Panc1 (cell line): ENCODE measurements around the gene RBM44. TPM values are rescaled to one million over a fixed set of nuclear protein-coding genes. Genes with fewer than 3 reads are reported as not detected.

Source experiments
- ATAC-seq: fragments of 200-7000 bp; cut with Tn5 transposase; 2 replicates; pipeline ENCODE4 v1.9.1; 2020; ENCODE audit warnings: mild to moderate bottlenecking, moderate library complexity
- BruUV-seq: library from RNA; stranded (reverse); fragments of 400-500 nt; replicated peaks from 2 replicates; lab custom pipeline; 2021; lab: Mats Ljungman, UMichigan
- CTCF ChIA-PET: fragments of 300-600 bp; sonication (Branson Sonifier 250); formaldehyde crosslinking; loops from one replicate; lab custom pipeline; 2022; ENCODE audit warnings: antibody characterized with exemption; lab: Charles Lee
- POLR2A ChIA-PET: fragments of 300-600 bp; sonication (Branson Sonifier 250); formaldehyde crosslinking; loops from one replicate; lab custom pipeline; 2022; ENCODE audit warnings: antibody characterized with exemption; lab: Charles Lee
- DNase-seq: peaks from one replicate; pipeline ENCODE4 v3.0.0-alpha.2; 2010; ENCODE audit warnings: low read depth, low spot score
- H3K27ac ChIP-seq: 2 replicates; pipeline ENCODE4 v1.5.1; 2011; ENCODE audit warnings: mild to moderate bottlenecking, low read length, inconsistent platforms
- H3K27me3 ChIP-seq: fragments of 200-500 bp; sonication (Bioruptor generic); 2 replicates; pipeline ENCODE4 v1.6.0; 2014; ENCODE audit warnings: low read length, inconsistent platforms; ENCODE audit not compliant: control insufficient read depth, insufficient read depth
- H3K36me3 ChIP-seq: fragments of 200-500 bp; sonication (Bioruptor generic); 2 replicates; pipeline ENCODE4 v1.5.1; 2014; ENCODE audit warnings: inconsistent platforms, mild to moderate bottlenecking, low read length, moderate library complexity; ENCODE audit not compliant: control insufficient read depth, insufficient read depth
- H3K4me1 ChIP-seq: 2 replicates; pipeline ENCODE4 v1.5.1; 2011; ENCODE audit warnings: inconsistent platforms, mild to moderate bottlenecking, low read length, moderate library complexity; ENCODE audit not compliant: control insufficient read depth, insufficient read depth
- H3K4me3 ChIP-seq, 2 experiments: 2 replicates each; pipeline ENCODE4 v1.5.1; 2011 to 2012; ENCODE audit warnings: low read depth in 2 of 2, low read length in 2 of 2, mild to moderate bottlenecking in 2 of 2, inconsistent platforms in 1 of 2, moderate library complexity in 1 of 2
- H3K9me3 ChIP-seq: fragments of 200-500 bp; sonication (Bioruptor generic); 2 replicates; pipeline ENCODE4 v1.5.1; 2014; ENCODE audit warnings: low read depth, mild to moderate bottlenecking, inconsistent platforms, low read length, moderate library complexity; ENCODE audit not compliant: control insufficient read depth, insufficient read depth
- POLR2AphosphoS5 ChIP-seq: IDR thresholded peaks from 2 replicates; pipeline ENCODE4 v1.6.1; 2012; ENCODE audit warnings: mild to moderate bottlenecking, low read depth, low read length, moderate library complexity
- REST ChIP-seq, 2 experiments: IDR thresholded peaks; 2 replicates each; pipeline ENCODE4 v1.6.1; 2011 to 2012; ENCODE audit warnings: low read depth in 2 of 2, control low read depth in 1 of 2, low read length in 1 of 2, mild to moderate bottlenecking in 1 of 2, moderate library complexity in 1 of 2; ENCODE audit not compliant: insufficient read depth in 1 of 2
- SIN3A ChIP-seq: IDR thresholded peaks from 2 replicates; pipeline ENCODE4 v1.6.1; 2012; ENCODE audit warnings: low read depth, mild to moderate bottlenecking, low read length, moderate library complexity, borderline replicate concordance; ENCODE audit not compliant: insufficient read depth
- TCF7L2 ChIP-seq: IDR thresholded peaks from 2 replicates; pipeline ENCODE4 v1.6.1; 2011; ENCODE audit warnings: mild to moderate bottlenecking, low read depth, low read length, inconsistent platforms
- in situ Hi-C: cut with HindIII; loops from 2 replicates; pipeline ENCODE4 v1.10.0; 2016; ENCODE audit warnings: low sequenced_read_pairs, low pct_unique_long_range_greater_than_20kb
- intact Hi-C: fragments of 100-400 bp; cut with micrococcal nuclease; formaldehyde crosslinking; loops from one replicate; pipeline ENCODE4 v1.10.0; 2022; ENCODE audit not compliant: unreplicated experiment
- total RNA-seq: library from RNA; stranded (reverse); gene quantifications from one replicate; pipeline ENCODE4 v1.2.1, GENCODE V29; 2021; ENCODE audit not compliant: unreplicated experiment
- TF ChIP-seq, protein P1 (sequence below): fragments of 450-650 bp; IDR thresholded peaks from 2 replicates; pipeline ENCODE4 v1.5.1; 2017; ENCODE audit warnings: mild to moderate bottlenecking

Gene RBM44
- total RNA-seq, 1 experiment from 2014 or later: 0.90 TPM

- H3K4me1 ChIP-seq: no peaks in the 10 kb centered on the region
These were observed 87.5 kb downstream of the RBM44 start for GRCh38 chr2:237885931-237886684.

DNA sequence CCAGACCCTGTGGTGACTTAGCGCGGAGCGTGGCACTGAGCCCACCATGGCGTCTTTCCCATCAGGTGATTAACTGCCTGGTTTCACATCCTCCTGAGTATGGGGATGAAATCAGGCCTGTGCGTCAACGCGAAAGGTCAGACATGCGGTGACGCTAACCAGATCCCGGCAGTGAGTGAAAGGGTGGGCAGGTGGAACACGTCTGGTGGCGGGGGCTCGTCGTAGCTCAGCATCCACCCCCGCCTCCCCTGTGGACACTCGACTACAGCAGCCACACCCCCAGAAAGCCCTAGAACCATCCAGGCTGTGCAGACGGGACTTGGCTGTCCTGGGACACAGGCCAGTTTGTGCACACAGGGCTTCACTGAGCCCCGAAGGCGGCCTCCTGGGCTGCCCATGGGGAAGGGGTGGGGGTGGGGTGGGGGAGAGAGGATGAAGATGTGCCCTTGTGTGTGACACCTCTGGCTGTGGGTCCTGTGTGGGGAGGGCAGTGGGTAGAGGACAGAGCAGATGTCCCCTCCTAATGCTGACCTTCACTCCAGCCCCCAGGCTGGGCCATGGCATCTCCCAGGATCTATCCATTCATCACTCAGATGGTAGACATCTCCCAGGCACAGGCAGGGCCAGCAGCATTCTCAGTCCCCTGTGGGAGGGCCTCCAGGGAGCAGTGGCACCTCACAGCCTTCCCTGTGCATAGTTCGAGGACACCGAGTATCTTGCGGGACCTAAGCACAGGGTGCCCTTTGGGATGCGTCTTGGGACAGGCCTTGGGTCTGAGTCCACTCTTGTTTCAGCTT, 88.3 kb downstream of the RBM44 start:
- DNase-seq: no peak
- no TSS peak for BruUV-seq
- intact Hi-C loops (no loop called here), in situ Hi-C loops (no loop called here)
- no peak overlapping the region for H3K27ac ChIP-seq
- H3K36me3 ChIP-seq: no peaks in the 10 kb centered on the region
- H3K4me1 ChIP-seq: no peaks in the 10 kb centered on the region
- no peak overlapping the region for H3K4me3 ChIP-seq
- TF ChIP-seq REST (IDR thresholded peaks at IDR 0.05; ENCODE audit: insufficient read depth in 1 of 2, low read depth in 2 of 2, low read length in 1 of 2) (no peak), POLR2AphosphoS5 (no peak), TCF7L2 (no peak), SIN3A (no peak)
- TF ChIP-seq, protein P1, sequence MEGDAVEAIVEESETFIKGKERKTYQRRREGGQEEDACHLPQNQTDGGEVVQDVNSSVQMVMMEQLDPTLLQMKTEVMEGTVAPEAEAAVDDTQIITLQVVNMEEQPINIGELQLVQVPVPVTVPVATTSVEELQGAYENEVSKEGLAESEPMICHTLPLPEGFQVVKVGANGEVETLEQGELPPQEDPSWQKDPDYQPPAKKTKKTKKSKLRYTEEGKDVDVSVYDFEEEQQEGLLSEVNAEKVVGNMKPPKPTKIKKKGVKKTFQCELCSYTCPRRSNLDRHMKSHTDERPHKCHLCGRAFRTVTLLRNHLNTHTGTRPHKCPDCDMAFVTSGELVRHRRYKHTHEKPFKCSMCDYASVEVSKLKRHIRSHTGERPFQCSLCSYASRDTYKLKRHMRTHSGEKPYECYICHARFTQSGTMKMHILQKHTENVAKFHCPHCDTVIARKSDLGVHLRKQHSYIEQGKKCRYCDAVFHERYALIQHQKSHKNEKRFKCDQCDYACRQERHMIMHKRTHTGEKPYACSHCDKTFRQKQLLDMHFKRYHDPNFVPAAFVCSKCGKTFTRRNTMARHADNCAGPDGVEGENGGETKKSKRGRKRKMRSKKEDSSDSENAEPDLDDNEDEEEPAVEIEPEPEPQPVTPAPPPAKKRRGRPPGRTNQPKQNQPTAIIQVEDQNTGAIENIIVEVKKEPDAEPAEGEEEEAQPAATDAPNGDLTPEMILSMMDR: no peak
- peak; percentile 51; the same call in 1 of the 2 replicates for ATAC-seq
- no peaks in the 10 kb centered on the region for H3K27me3 ChIP-seq
- no peaks in the 10 kb centered on the region for H3K9me3 ChIP-seq
- CTCF ChIA-PET: no interaction called here
- POLR2A ChIA-PET: no interaction called here

More at GRCh38 chr2:237885931-237886684, 87.5 kb downstream of the RBM44 start:
- Histone ChIP-seq H3K36me3 (no peaks in the 10 kb centered on the region), H3K9me3 (no peaks in the 10 kb centered on the region), H3K27ac (no peak overlapping the region), H3K27me3 (no peaks in the 10 kb centered on the region), H3K4me3 (no peak overlapping the region)
- no TSS peak for BruUV-seq
- in situ Hi-C loops (no loop called here), intact Hi-C loops (no loop called here)
- POLR2A ChIA-PET: no interaction called here
- no peak for DNase-seq
- CTCF ChIA-PET: no interaction called here
- TF ChIP-seq, protein P1: no peak
- no peak for TF ChIP-seq TCF7L2
- no peak for TF ChIP-seq SIN3A
- TF ChIP-seq POLR2AphosphoS5: no peak
- TF ChIP-seq REST (IDR thresholded peaks at IDR 0.05; ENCODE audit: insufficient read depth in 1 of 2, low read depth in 2 of 2, low read length in 1 of 2): no peak
- no peak; the same call in 1 of the 2 replicates for ATAC-seq
